ENCODE results near the gene KLHL11. TPM values are rescaled to one million over a fixed set of nuclear protein-coding genes. Genes with fewer than 3 reads are reported as not detected.
A peak's percentile ranks its signal among the peaks of the same experiment; 100 is the strongest.

The KLHL11 gene
- total RNA-seq: 10 to 100 TPM; 13.3 to 15.9 TPM
- polyA plus RNA-seq (2013, experiment 1 of 2): 6.6 TPM
- 6.3 TPM for polyA plus RNA-seq (2013, experiment 2 of 2)
- long read RNA-seq, experiment 1: 0 reads
- long read RNA-seq, experiment 2, partial matches to known transcripts: 0 of 1 reads
- long read RNA-seq, experiment 2, other reads (novel, unspliced or antisense): 0 of 1 reads
- long read RNA-seq, experiment 3: 0 reads
- long read RNA-seq, experiment 4, partial matches to known transcripts: 0 of 1 reads
- long read RNA-seq, experiment 4, other reads (novel, unspliced or antisense): 1 of 1 reads

- Mint-ChIP-seq H3K4me3 (no peak within 1 kb of the TSS), H3K9me3 (no peaks in the 10 kb centered on the region), H3K36me3 (ENCODE audit: low read depth) (peaks cover 33% of the 10 kb centered on the region), H3K27ac (peak within 1 kb of the TSS; percentile 84), H3K27me3 (ENCODE audit: insufficient read depth) (no peaks in the 10 kb centered on the region), H3K4me1 (peaks cover 16% of the 10 kb centered on the region)
- Histone ChIP-seq H3K36me3 (ENCODE audit: control insufficient read depth, insufficient read depth, low read length) (peaks cover 29% of the 10 kb centered on the region), H3K4me3 (ENCODE audit: low read length) (peak within 1 kb of the TSS; percentile 91), H3K9ac (ENCODE audit: extremely low read depth, low read length, poor library complexity, severe bottlenecking) (peak within 1 kb of the TSS; percentile 78), H3K4me1 (ENCODE audit: control insufficient read depth, insufficient read depth, low read length) (peaks cover 5% of the 10 kb centered on the region), H3K27me3 (ENCODE audit: control insufficient read depth, insufficient read depth, low read length, poor library complexity, severe bottlenecking) (no peaks in the 10 kb centered on the region), H3K27ac (ENCODE audit: low read depth, low read length) (peak within 1 kb of the TSS; percentile 64), H3K9me3 (ENCODE audit: control insufficient read depth, low read length) (no peaks in the 10 kb centered on the region)
- TF ChIP-seq CTCF (conservative IDR thresholded peaks at IDR 0.05): peak; percentile 25
- DNase-seq: peak; percentile 98
- 0% methylated on average over 27 to 90 of the region's 90 CpGs for WGBS, 2 experiments (ENCODE audit: insufficient coverage in 1 of 2, insufficient read length in 1 of 2)
Measured at GRCh38 chr17:41864836-41865595, at the start of gene KLHL11. Gene KLHL11, minus strand, starts transcription at chr17:41865423. Its CDS starts 53 bp downstream, at chr17:41865370.

- Histone ChIP-seq H3K9ac (ENCODE audit: extremely low read depth, low read length, poor library complexity, severe bottlenecking) (no peak overlapping the region), H3K27ac (ENCODE audit: low read depth, low read length) (no peak overlapping the region), H3K27me3 (ENCODE audit: control insufficient read depth, insufficient read depth, low read length, poor library complexity, severe bottlenecking) (no peaks in the 10 kb centered on the region), H3K36me3 (ENCODE audit: control insufficient read depth, insufficient read depth, low read length) (peaks cover 36% of the 10 kb centered on the region), H3K4me1 (ENCODE audit: control insufficient read depth, insufficient read depth, low read length) (peaks cover 16% of the 10 kb centered on the region), H3K4me3 (ENCODE audit: low read length) (peak overlapping the region; percentile 74), H3K9me3 (ENCODE audit: control insufficient read depth, low read length) (no peaks in the 10 kb centered on the region)
- Mint-ChIP-seq H3K27ac (peak overlapping the region; percentile 72), H3K9me3 (no peaks in the 10 kb centered on the region), H3K36me3 (ENCODE audit: low read depth) (peaks cover 37% of the 10 kb centered on the region), H3K4me1 (peaks cover 50% of the 10 kb centered on the region), H3K4me3 (peak overlapping the region; percentile 86), H3K27me3 (ENCODE audit: insufficient read depth) (no peaks in the 10 kb centered on the region)
- no peak for TF ChIP-seq CTCF (conservative IDR thresholded peaks at IDR 0.05)
- 75 to 81% methylated on average over 3 to 5 of the region's 5 CpGs for WGBS, 2 experiments (ENCODE audit: insufficient coverage in 1 of 2, insufficient read length in 1 of 2)
- no peak for DNase-seq
Measured at GRCh38 chr17:41915020-41915419, 49.8 kb upstream of the KLHL11 start.

- Histone ChIP-seq H3K36me3 (ENCODE audit: control insufficient read depth, insufficient read depth, low read length) (peaks cover 43% of the 10 kb centered on the region), H3K9me3 (ENCODE audit: control insufficient read depth, low read length) (no peaks in the 10 kb centered on the region), H3K4me1 (ENCODE audit: control insufficient read depth, insufficient read depth, low read length) (peaks cover 16% of the 10 kb centered on the region), H3K27ac (ENCODE audit: low read depth, low read length) (no peak overlapping the region), H3K4me3 (ENCODE audit: low read length) (peak overlapping the region; percentile 74), H3K9ac (ENCODE audit: extremely low read depth, low read length, poor library complexity, severe bottlenecking) (no peak overlapping the region), H3K27me3 (ENCODE audit: control insufficient read depth, insufficient read depth, low read length, poor library complexity, severe bottlenecking) (no peaks in the 10 kb centered on the region)
- TF ChIP-seq CTCF (conservative IDR thresholded peaks at IDR 0.05): no peak
- H3K4me3 Mint-ChIP-seq: peak overlapping the region; percentile 86
- H3K27me3 Mint-ChIP-seq (ENCODE audit: insufficient read depth): no peaks in the 10 kb centered on the region
- peaks cover 43% of the 10 kb centered on the region for H3K36me3 Mint-ChIP-seq (ENCODE audit: low read depth)
- WGBS, 2 experiments (ENCODE audit: insufficient coverage in 1 of 2, insufficient read length in 1 of 2): 78 to 90% methylated on average over 2 to 6 of the region's 6 CpGs
- DNase-seq: no peak
- no peaks in the 10 kb centered on the region for H3K9me3 Mint-ChIP-seq
- peak overlapping the region; percentile 72 for H3K27ac Mint-ChIP-seq
- peaks cover 44% of the 10 kb centered on the region for H3K4me1 Mint-ChIP-seq
Measured at GRCh38 chr17:41914358-41914766, 49.1 kb upstream of the KLHL11 start.
